ENCODE data around the gene DENND10. TPM values are rescaled to one million over a fixed set of nuclear protein-coding genes. Genes with fewer than 3 reads are reported as not detected.
"Not testable (repeated sequence)": the region's sequence is repeated elsewhere in the genome, so short reads cannot be mapped to it uniquely, and the experiment has no call there.

The DENND10 gene
- polyA plus RNA-seq, 12 donors: 29.2 to 58.1 (median 36.8) TPM; not detected in 1

DNA sequence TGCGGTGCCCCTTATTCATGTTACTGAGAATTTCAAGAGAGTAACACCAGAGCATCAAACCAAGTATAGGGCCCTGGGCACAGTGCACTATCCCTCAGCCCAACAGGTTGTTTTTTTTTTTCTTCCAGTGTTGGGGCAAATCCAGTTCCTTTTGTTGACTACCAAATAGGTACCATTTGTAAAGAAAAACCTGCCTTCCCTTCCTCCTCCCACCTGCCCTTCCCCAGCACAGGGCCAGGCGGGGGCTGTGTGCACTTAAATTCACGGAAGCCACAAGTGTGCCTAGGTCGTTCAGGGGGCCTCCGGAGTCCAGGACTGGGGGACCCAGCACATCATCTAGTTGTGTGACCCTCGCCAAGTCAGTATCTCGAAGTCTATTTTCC is 62.2 kb downstream of the DENND10 start:
- no peak for DNase-seq

DNA sequence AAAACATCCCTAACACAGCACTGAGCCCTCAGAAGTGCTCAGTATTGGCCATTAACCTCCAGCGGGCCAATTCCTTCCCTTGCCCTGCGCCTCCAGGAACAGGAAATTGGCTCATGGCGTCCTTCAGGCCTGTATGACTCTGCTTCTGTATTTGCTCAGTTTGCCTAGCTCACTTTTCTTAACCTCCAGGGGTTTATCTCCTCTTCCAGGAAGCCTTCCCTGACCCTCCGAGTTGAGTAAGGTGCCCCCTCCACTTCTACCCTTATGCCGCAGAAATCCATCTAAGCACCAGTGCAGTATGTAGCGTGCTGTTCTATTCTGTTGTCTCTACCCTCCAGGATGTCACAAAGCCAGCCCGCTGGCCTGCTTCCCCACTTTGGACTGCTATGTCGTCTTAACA is 62.7 kb downstream of the DENND10 start:
- DNase-seq: no peak

DNA sequence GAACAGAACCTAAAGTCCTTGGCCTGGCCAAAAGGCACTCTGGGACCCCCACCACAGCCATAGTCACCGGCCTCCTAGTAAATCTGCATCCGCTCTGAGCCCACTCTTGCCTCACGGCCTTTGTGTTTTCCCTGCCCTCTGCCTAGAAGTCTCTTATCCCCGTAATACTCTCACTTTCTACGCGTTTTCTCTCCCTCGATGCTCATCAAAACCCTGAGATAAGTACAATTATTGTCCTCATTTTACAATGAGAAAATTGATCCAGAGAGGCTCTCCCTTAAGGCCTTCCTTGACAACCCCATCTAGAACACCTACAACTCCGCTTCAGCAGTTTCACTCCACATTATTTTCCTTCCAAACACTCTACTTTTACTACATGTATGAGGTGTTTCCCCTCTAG is 63.1 kb downstream of the DENND10 start:
- DNase-seq: no peak

DNA sequence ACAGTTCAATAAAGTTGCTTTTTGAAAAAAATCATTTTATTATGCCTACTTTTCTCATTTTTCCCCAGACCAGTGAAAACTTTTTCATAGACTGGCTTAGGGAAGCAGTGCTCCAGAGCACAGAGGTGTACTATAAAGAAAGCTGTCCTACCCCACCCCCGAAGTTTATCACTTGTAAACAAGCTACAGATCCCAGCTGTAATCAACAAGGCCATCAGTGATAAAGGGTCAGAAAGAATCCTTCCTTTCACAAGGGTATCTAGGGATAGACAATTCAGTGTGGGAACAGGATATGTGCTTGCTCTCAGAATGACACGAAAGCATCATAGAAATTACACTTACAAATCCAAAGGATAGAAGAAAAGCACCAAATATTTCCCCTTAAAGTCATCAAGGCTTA is 70.2 kb downstream of the DENND10 start:
- no peak for DNase-seq

DNA sequence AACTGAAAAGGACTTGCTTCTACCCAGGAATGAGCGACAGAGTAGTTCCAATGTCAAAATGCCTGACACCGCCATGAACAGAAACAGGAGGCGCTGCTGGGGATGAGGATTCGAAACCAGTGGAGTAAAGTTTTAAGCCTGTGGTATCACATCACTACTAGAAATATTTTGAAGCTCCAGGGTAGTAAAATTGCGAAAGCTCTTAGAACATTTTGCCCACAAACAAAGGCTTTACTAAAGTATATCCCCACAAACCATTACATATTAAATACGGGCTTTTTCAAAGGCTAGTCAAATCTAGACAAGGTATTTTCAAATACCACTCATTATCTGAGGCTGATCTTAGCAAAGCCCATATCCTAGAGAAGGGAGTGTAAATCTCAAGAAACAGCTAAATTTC is 72.3 kb downstream of the DENND10 start:
- no peak for DNase-seq

DNA sequence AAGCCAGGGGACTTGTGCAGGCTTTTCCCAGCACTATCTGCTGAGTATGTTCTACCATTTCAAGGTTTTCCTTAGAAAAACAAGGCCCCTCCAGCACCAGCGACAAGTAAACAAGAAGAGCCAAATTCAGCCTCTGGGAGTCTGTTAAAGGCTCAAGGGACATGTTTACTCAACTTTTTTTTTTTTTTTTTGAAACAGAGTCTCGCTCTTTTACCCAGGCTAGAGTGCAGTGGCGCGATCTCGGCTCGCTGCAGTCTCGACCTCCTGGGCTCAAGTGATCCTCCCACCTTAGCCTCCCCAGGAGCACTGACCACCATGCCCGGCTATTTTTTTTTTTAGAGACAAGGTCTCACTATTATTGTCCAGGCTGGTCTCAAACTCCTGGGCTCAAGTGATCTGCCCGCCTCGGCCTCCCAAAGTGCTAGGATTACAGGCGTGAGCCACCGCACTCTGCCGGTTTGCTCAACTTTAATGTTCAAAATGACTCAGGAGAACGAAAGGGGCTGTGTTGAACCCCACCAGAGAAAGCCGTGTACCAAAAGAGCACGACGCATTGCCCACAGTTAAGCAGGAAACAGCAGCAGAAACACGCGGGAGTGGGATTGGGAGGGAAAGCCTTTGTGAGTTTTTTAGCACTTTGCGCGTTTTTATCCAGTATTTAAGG is 73.9 kb downstream of the DENND10 start:
- no peak for DNase-seq

DNA sequence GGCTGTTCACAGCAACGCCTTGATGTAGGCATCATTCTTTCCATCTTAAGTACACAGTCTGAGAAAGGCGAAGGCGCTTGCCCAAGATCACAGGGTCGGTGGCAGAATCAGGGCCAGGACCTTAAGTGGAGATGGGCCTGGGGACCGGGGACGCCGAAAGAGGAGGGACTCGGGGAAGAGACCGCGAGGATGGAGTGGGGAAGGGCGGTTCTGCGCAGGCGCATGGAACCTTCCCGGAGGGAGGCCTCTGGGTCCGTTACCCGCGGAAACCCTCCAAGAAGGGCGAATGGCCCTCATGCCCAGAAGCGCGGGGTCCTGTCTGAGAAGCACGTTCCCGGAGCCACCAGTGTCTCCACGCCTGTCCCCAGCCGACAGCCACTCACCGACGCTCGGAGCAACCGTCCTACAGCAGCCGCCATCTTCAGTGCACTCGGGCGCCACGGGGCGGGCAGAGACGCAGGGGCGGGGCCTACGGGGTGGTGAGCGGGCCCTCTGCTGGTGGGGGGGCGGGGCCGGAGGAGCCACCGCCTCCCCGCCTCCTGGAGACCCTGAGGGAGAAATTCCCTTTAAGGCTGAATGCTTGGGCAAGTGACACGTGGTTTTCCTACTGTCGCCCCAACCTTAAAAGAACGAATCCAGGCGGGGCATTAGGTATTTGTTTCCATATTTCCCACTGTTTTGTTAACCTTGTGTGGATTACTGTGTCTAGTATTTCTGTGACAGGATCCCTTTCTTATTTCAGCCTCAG is 74.6 kb downstream of the DENND10 start, which contains the start of gene PRDX3:
TSS of gene PRDX3 (minus strand) at position 441 of the 748 bp plus-strand sequence. CDS start at position 419, 22 bp downstream.
- peak; percentile 91 for DNase-seq

DNA sequence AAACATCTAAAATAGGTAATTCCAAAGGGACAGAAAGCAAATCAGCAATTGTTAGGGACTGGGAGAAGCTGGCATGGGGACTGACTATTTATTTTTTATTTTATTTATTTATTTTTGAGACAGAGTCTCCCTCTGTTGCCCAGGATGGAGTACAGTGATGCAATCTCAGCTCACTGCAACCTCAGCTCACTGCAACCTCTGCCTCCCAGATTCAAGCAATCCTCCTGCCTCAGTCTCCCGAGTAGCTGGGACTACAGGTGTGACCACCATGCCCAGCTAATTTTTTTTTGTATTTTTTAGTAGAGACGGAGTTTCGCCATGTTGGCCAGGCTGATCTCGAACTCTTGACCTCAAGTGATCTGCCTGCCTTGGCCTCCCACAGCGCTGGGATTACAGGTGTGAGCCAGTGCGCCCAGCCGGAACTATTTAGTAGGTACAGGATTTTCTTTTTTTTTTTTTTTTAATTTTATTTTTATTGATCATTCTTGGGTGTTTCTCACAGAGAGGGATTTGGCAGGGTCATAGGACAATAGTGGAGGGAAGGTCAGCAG is 77.0 kb downstream of the DENND10 start:
- DNase-seq: not testable (repeated sequence)

DNA sequence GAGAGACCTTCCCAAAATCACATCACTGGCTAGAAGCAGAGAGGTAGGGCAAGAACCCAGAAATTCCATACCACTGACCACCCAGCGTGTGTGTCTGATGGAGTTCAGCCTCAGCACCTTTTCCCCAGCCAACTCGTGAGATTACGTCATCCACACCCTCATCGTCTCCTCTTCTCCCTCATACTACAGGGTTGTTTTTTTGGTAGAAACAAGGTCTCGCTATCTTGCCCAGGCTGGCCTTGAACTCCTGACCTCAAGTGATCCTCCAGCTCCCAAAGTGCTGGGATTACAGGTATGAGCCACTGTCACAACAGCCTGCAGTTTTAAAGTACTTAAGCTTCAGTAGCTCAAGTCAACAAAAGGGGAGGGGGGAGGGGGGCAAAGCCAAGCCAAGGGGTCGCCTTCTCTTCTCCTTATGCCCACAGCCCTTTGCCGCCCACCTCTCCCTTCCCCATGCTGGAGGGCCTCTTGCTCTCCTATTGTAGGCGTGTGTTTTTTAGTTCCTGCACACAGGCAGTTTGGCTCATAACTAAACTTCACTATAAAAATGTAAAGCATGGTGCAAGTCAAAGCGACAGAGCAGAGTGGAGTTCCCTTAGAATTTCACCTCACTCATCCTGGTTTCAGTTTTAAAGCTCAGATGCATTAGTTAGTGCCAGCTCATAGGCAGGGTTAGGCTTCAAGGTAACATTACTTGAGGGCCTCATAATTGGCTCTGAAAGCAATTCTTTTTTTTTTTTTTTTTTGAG is 79.9 kb downstream of the DENND10 start:
- no peak for DNase-seq

Other genes starting within 250 kb of the DENND10 start
- gene NANOS1, start 74.4 kb upstream of the DENND10 start, polyA plus RNA-seq (ENCODE audit: insufficient read length in 12 of 12): 1 to 10 TPM in 11 of 12 donors, not detected in 1; 3.6 to 8.7 (median 5.9) TPM
- 100 to 1,000 TPM in 11 of 12 donors, not detected in 1; 130 to 173 (median 140) TPM for gene EIF3A, start 23.3 kb upstream of the DENND10 start, polyA plus RNA-seq (ENCODE audit: insufficient read length in 12 of 12)
- gene SFXN4, start 61.6 kb downstream of the DENND10 start, polyA plus RNA-seq (ENCODE audit: insufficient read length in 12 of 12): 10 to 100 TPM in 11 of 12 donors, not detected in 1; 19.6 to 35.2 (median 26.1) TPM
- 100 to 1,000 TPM in 10 of 12 donors, 10 to 100 TPM in 1, not detected in 1; 68.4 to 171 (median 159) TPM for gene PRDX3, start 74.7 kb downstream of the DENND10 start, polyA plus RNA-seq (ENCODE audit: insufficient read length in 12 of 12)
- gene GRK5, start 103.5 kb downstream of the DENND10 start, polyA plus RNA-seq (ENCODE audit: insufficient read length in 12 of 12): 10 to 100 TPM in 11 of 12 donors, not detected in 1; 12.2 to 25.1 (median 21.3) TPM